Inferior parietal cortex (tissue), 1 donor: ENCODE measurements around the gene HADH.

ENCODE experiments used
- DNase-seq: peaks from one replicate; pipeline ENCODE4 v3.0.0-alpha.2; 2016; ENCODE audit errors: extremely low spot score

Gene HADH

GRCh38 chr4:108058685-108059440, 69.2 kb downstream of the HADH start:
- no peak for DNase-seq

- DNase-seq: peak; percentile 38
Observed at GRCh38 chr4:108060164-108060563, 70.5 kb downstream of the HADH start.

- DNase-seq: no peak
Observed at GRCh38 chr4:108060686-108061321, 71.1 kb downstream of the HADH start.

GRCh38 chr4:108068442-108068841, 78.8 kb downstream of the HADH start:
- no peak for DNase-seq

GRCh38 chr4:108070775-108071174, 81.1 kb downstream of the HADH start:
- DNase-seq: no peak

GRCh38 chr4:108072300-108072699, 82.6 kb downstream of the HADH start:
- no peak for DNase-seq

GRCh38 chr4:108078024-108078733, 88.5 kb downstream of the HADH start:
- no peak for DNase-seq

- no peak for DNase-seq
Observed at GRCh38 chr4:108080747-108081146, 91.1 kb downstream of the HADH start.

- DNase-seq: no peak
Observed at GRCh38 chr4:108081256-108081655, 91.6 kb downstream of the HADH start.
